Suprapubic skin (tissue), 4 donors: ENCODE data around the gene ARPP19.

Source experiments
- POLR2A ChIP-seq, 2 donors: fragments of 450-650 bp; IDR thresholded peaks; one replicate each; pipeline ENCODE4 v1.6.1; 2017; ENCODE audit warnings: antibody characterized with exemption in 2 of 2, mild to moderate bottlenecking in 2 of 2, moderate library complexity in 2 of 2
- POLR2AphosphoS5 ChIP-seq, 3 donors: sonication (generic); formaldehyde crosslinking; IDR thresholded peaks; one replicate each; pipeline ENCODE4 v1.6.1; 2017; ENCODE audit warnings: antibody characterized with exemption in 3 of 3
- TF ChIP-seq, protein P1 (sequence below), 2 donors: fragments of 200-600 bp in 1 of 2; fragments of 450-650 bp in 1 of 2; sonication (generic) in 1 of 2; IDR thresholded peaks; one replicate each; pipeline ENCODE4 v1.5.1; 2016 to 2019; ENCODE audit warnings: antibody characterized with exemption in 2 of 2, mild to moderate bottlenecking in 1 of 2, moderate library complexity in 1 of 2

DNA sequence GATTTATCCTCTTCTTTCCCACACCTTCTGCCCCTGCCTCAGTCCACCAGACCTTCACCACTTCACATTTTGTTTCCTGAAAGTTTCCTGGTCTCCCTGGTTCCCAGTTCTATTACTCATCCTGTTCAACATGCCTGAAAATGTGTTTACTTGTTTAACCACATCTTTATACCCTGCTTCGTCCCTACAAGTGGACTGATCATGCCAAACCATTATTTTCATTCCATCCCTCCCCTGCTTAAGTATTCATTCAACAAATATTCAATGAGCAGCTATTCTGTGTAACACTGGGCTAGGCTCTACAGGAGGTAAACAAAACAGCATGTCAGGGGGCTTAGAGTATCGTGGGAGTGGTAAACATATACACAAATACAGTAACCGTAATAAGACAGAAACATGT lies 45.6 kb downstream of the ARPP19 start:
- TF ChIP-seq, protein P1, sequence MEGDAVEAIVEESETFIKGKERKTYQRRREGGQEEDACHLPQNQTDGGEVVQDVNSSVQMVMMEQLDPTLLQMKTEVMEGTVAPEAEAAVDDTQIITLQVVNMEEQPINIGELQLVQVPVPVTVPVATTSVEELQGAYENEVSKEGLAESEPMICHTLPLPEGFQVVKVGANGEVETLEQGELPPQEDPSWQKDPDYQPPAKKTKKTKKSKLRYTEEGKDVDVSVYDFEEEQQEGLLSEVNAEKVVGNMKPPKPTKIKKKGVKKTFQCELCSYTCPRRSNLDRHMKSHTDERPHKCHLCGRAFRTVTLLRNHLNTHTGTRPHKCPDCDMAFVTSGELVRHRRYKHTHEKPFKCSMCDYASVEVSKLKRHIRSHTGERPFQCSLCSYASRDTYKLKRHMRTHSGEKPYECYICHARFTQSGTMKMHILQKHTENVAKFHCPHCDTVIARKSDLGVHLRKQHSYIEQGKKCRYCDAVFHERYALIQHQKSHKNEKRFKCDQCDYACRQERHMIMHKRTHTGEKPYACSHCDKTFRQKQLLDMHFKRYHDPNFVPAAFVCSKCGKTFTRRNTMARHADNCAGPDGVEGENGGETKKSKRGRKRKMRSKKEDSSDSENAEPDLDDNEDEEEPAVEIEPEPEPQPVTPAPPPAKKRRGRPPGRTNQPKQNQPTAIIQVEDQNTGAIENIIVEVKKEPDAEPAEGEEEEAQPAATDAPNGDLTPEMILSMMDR (IDR thresholded peaks at IDR 0.05): no peak
- TF ChIP-seq POLR2A (IDR thresholded peaks at IDR 0.05): no peak
- TF ChIP-seq POLR2AphosphoS5 (IDR thresholded peaks at IDR 0.05): no peak
